Right atrium auricular region (tissue), 2 donors: ENCODE data around the gene C1orf210. TPM values are rescaled to one million over a fixed set of nuclear protein-coding genes. Genes with fewer than 3 reads are reported as not detected.

Source experiments
- DNase-seq: peaks from one replicate; pipeline ENCODE4 v3.0.0-alpha.2; 2019; ENCODE audit warnings: low spot score
- H3K27ac ChIP-seq, 2 donors: fragments of 200-600 bp; sonication (generic); 1 replicate in 1 of 2; 2 replicates in 1 of 2; pipeline ENCODE4 v1.5.1; 2016 to 2019
- H3K27me3 ChIP-seq, 2 donors: fragments of 200-600 bp; sonication (generic); one replicate each; pipeline versions ENCODE4 v1.5.1 to v1.6.0; 2017 to 2019
- H3K36me3 ChIP-seq: fragments of 200-600 bp; sonication (generic); one replicate; pipeline ENCODE4 v1.5.1; 2016
- H3K4me1 ChIP-seq, 2 donors: fragments of 200-600 bp; sonication (generic); one replicate each; pipeline versions ENCODE4 v1.5.1 to v1.6.0; 2017 to 2019
- H3K4me3 ChIP-seq, 2 donors: fragments of 200-600 bp; sonication (generic); 1 replicate in 1 of 2; 2 replicates in 1 of 2; pipeline ENCODE4 v1.5.1; 2017 to 2019; ENCODE audit warnings: mild to moderate bottlenecking in 1 of 2, moderate library complexity in 1 of 2
- H3K9me3 ChIP-seq, 2 donors: fragments of 200-600 bp; sonication (generic); one replicate each; pipeline ENCODE4 v1.5.1; 2019
- CTCF ChIP-seq, 2 donors: fragments of 200-600 bp; sonication (generic); IDR thresholded peaks; one replicate each; pipeline ENCODE4 v1.5.1; 2019; ENCODE audit warnings: antibody characterized with exemption in 2 of 2
- total RNA-seq, 2 donors: library from RNA; depleted of rRNA; stranded (reverse); fragments of >200 nt; gene quantifications; one replicate each; pipeline ENCODE4 v1.1.0, GENCODE V29; 2016

Gene C1orf210
- total RNA-seq, 2 donors from 2014 or later: not detected

DNA sequence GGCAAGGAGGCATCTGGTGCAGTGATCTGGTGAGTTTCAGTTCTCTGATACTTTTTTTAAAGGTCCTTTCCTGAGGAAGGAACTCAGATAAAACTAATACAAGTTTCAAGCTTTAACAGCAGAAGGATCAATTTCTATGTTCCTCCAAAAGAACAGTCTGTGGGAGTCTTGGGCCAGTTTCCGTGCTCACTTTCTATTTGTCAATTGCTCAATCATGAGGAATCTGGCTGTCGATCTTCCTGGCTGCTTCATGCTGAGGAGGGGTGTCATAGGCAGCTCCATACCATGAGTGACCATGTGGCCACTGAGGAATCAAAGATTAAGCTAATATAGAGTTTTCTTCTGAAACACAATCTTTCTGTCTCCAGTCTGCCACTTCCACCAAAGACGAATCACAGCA, 27.0 kb downstream of the C1orf210 start:
- Histone ChIP-seq H3K27me3 (no peaks in the 10 kb centered on the region), H3K4me1 (peaks cover 0 to 17% of the 10 kb centered on the region in 2 donors), H3K36me3 (no peaks in the 10 kb centered on the region), H3K9me3 (no peaks in the 10 kb centered on the region), H3K27ac (no peak overlapping the region), H3K4me3 (no peak overlapping the region)
- no peak for TF ChIP-seq CTCF (IDR thresholded peaks at IDR 0.05)
- DNase-seq: no peak

- H3K9me3 ChIP-seq: no peaks in the 10 kb centered on the region
- H3K27ac ChIP-seq: no peak overlapping the region
- no peak for DNase-seq
Measured at GRCh38 chr1:43256675-43257570, 28.5 kb downstream of the C1orf210 start.

GRCh38 chr1:43255438-43256210, 29.8 kb downstream of the C1orf210 start:
- no peak for DNase-seq

More at GRCh38 chr1:43256675-43257570, 28.5 kb downstream of the C1orf210 start:
- no peak overlapping the region for H3K4me3 ChIP-seq
- no peaks in the 10 kb centered on the region for H3K27me3 ChIP-seq
- no peak for TF ChIP-seq CTCF (IDR thresholded peaks at IDR 0.05)
- H3K4me1 ChIP-seq: peaks cover 0 to 17% of the 10 kb centered on the region in 2 donors
- H3K36me3 ChIP-seq: no peaks in the 10 kb centered on the region

DNA sequence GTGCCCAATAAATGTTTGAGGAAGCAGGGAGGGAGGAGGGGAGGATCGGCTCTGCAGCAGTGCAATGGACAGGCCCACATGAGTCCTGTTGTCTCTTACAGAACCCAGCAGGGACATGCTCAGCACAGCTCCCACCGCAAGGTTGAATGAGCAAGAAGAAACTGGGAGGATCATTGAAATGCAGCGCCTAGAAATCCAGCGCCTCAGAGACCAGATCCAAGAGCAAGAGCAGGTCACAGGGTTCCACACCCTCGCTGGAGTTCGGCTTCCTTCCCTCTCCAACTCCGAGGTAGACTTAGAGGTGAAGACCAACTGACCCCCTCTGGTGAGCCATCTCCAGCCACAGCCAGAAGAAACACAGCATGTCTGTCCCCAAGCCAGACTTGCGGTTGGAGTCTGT, 31.5 kb downstream of the C1orf210 start:
- no peak overlapping the region for H3K27ac ChIP-seq
- no peaks in the 10 kb centered on the region for H3K9me3 ChIP-seq
- H3K4me3 ChIP-seq: no peak overlapping the region
- H3K36me3 ChIP-seq: no peaks in the 10 kb centered on the region
- no peak for DNase-seq
- no peak for TF ChIP-seq CTCF (IDR thresholded peaks at IDR 0.05)
- no peaks in the 10 kb centered on the region for H3K27me3 ChIP-seq
- H3K4me1 ChIP-seq: peaks cover 0 to 17% of the 10 kb centered on the region in 2 donors

More at GRCh38 chr1:43255438-43256210, 29.8 kb downstream of the C1orf210 start:
- Histone ChIP-seq H3K27ac (no peak overlapping the region), H3K27me3 (no peaks in the 10 kb centered on the region), H3K4me1 (peaks cover 0 to 17% of the 10 kb centered on the region in 2 donors), H3K9me3 (no peaks in the 10 kb centered on the region), H3K4me3 (no peak overlapping the region), H3K36me3 (no peaks in the 10 kb centered on the region)
- no peak for TF ChIP-seq CTCF (IDR thresholded peaks at IDR 0.05)

GRCh38 chr1:43253173-43253572, 32.2 kb downstream of the C1orf210 start:
- DNase-seq: no peak
- Histone ChIP-seq H3K4me3 (no peak overlapping the region), H3K27me3 (no peaks in the 10 kb centered on the region), H3K9me3 (no peaks in the 10 kb centered on the region), H3K27ac (no peak overlapping the region), H3K36me3 (no peaks in the 10 kb centered on the region), H3K4me1 (peaks cover 0 to 17% of the 10 kb centered on the region in 2 donors)
- TF ChIP-seq CTCF (IDR thresholded peaks at IDR 0.05): no peak
